Osteocyte (in vitro differentiated cells): ENCODE results near the gene GRB10. TPM values are rescaled to one million over a fixed set of nuclear protein-coding genes. Genes with fewer than 3 reads are reported as not detected.

Experiments used
- DNase-seq: peaks from one replicate; pipeline ENCODE4 v3.0.0; 2021; ENCODE audit warnings: mixed read lengths; ENCODE audit not compliant: unreplicated experiment; ENCODE audit errors: extremely low spot score
- H3K27ac Mint-ChIP-seq: one replicate; pipeline ENCODE4 v1.8.0; 2021; ENCODE audit warnings: mild to moderate bottlenecking, mixed read lengths; ENCODE audit not compliant: unreplicated experiment
- H3K27me3 Mint-ChIP-seq: one replicate; pipeline ENCODE4 v1.8.0; 2021; ENCODE audit warnings: mixed read lengths; ENCODE audit not compliant: unreplicated experiment
- H3K36me3 Mint-ChIP-seq: one replicate; pipeline ENCODE4 v1.8.0; 2021; ENCODE audit warnings: mixed read lengths; ENCODE audit not compliant: unreplicated experiment
- H3K4me1 Mint-ChIP-seq: one replicate; pipeline ENCODE4 v1.8.0; 2021; ENCODE audit warnings: mixed read lengths; ENCODE audit not compliant: unreplicated experiment
- H3K4me3 Mint-ChIP-seq: one replicate; pipeline ENCODE4 v1.8.0; 2021; ENCODE audit warnings: mild to moderate bottlenecking, moderate library complexity, mixed read lengths; ENCODE audit not compliant: unreplicated experiment
- H3K9me3 Mint-ChIP-seq: one replicate; pipeline ENCODE4 v1.8.0; 2021; ENCODE audit warnings: mixed read lengths; ENCODE audit not compliant: unreplicated experiment
- CTCF ChIP-seq: fragments of 200-600 bp; sonication (generic); IDR thresholded peaks from 2 replicates; pipeline ENCODE4 v1.5.0; 2021; ENCODE audit warnings: antibody characterized with exemption, mild to moderate bottlenecking, moderate library complexity
- total RNA-seq: library from RNA; stranded (reverse); gene quantifications from 2 replicates; pipeline ENCODE4 v1.2.1, GENCODE V29; 2021

GRB10 gene
- total RNA-seq, 1 donor from 2014 or later = 51.3 TPM

DNA sequence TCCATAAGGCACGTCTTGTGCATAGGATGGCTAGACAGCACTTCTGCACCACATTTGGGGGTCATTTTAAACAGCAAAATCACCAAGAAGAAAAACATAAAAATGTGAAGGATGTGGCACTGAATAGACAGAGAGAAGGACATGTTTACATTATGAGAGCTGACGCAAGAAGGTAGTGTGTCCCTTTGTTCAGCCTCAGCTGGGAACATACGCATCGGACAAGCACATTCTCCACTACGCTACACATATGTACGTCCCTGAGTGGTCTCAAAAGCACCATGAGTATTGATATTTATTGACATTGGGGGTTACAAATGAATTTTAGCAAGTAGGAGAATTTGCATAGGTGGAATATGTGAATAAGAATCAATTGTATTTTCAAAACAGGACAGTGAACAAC lies 237.7 kb downstream of the GRB10 start:
- Mint-ChIP-seq H3K36me3 (no peaks in the 10 kb centered on the region), H3K4me3 (no peak overlapping the region), H3K4me1 (no peaks in the 10 kb centered on the region), H3K9me3 (no peaks in the 10 kb centered on the region), H3K27me3 (peaks cover 23% of the 10 kb centered on the region), H3K27ac (no peak overlapping the region)
- no peak for TF ChIP-seq CTCF
- no peak for DNase-seq

DNA sequence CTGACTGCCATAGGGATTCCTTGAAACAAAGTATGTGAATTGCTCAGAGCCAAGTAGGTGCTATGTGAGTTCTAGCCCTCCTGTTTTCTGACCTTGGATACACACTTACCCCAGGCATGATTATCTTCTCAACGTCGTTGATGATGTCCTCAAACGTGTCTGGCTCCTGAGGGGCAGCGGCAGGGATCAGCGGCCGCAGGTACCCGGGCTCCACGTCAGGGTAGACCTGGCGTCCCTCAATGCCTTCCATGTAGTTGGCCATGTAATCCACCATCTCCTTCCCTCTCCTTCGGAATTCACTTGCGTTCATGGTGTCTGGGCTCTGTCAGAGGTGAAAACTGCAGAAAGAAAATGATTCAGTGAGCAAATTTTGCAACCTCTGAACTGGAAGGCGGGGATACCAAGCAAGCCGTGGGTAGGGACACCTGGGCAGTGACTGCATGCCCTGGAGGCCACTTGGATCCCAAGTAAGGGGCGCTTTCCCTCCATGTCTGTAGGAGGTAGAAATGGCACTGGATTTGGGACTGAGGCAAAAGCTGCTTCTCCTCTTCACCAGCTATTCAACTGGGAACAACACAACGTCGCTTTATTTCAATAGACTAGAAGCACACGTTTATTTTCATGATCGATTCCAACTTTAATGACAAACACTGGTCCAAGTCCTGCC lies 238.8 kb downstream of the GRB10 start:
- peaks cover 18% of the 10 kb centered on the region for H3K27me3 Mint-ChIP-seq
- H3K36me3 Mint-ChIP-seq = no peaks in the 10 kb centered on the region
- no peak overlapping the region for H3K4me3 Mint-ChIP-seq
- H3K4me1 Mint-ChIP-seq = no peaks in the 10 kb centered on the region
- no peak overlapping the region for H3K27ac Mint-ChIP-seq
- H3K9me3 Mint-ChIP-seq = no peaks in the 10 kb centered on the region
- TF ChIP-seq CTCF = no peak
- DNase-seq = no peak

- no peak for TF ChIP-seq CTCF
- Mint-ChIP-seq H3K4me1 (no peaks in the 10 kb centered on the region), H3K27me3 (peaks cover 13% of the 10 kb centered on the region), H3K4me3 (no peak overlapping the region), H3K27ac (no peak overlapping the region), H3K9me3 (no peaks in the 10 kb centered on the region), H3K36me3 (no peaks in the 10 kb centered on the region)
- DNase-seq = no peak
These were observed 240.6 kb downstream of the GRB10 start for GRCh38 chr7:50542132-50542531.

- peaks cover 10% of the 10 kb centered on the region for H3K27me3 Mint-ChIP-seq
These were observed 241.7 kb downstream of the GRB10 start for GRCh38 chr7:50540785-50541579.

More at GRCh38 chr7:50540785-50541579, 241.7 kb downstream of the GRB10 start:
- TF ChIP-seq CTCF = no peak
- Mint-ChIP-seq H3K9me3 (no peaks in the 10 kb centered on the region), H3K4me1 (no peaks in the 10 kb centered on the region), H3K27ac (no peak overlapping the region), H3K36me3 (no peaks in the 10 kb centered on the region), H3K4me3 (no peak overlapping the region)
- DNase-seq = no peak

Other genes with a start within 250 kb of the GRB10 start
- not detected in 2 replicates for gene DDC, start 217.5 kb downstream of the GRB10 start, total RNA-seq